GM18502 (cell line): ENCODE measurements around the gene ETNK2.
"Not testable (repeated sequence)": the region's sequence is repeated elsewhere in the genome, so short reads cannot be mapped to it uniquely, and the experiment has no call there.

Experiments used
- ATAC-seq: cut with Tn5 transposase; IDR thresholded peaks from one replicate; pipeline ENCODE4 v1.9.1; 2021; ENCODE audit warnings: mild to moderate bottlenecking; ENCODE audit not compliant: unreplicated experiment, poor library complexity

Gene ETNK2

GRCh38 chr1:204105131-204105515 lies 46.7 kb downstream of the ETNK2 start:
- no peak for ATAC-seq

- no peak for ATAC-seq
These were observed 47.3 kb downstream of the ETNK2 start for GRCh38 chr1:204104331-204105130.

- ATAC-seq: no peak
These were observed 48.5 kb downstream of the ETNK2 start for GRCh38 chr1:204103431-204103741.

DNA sequence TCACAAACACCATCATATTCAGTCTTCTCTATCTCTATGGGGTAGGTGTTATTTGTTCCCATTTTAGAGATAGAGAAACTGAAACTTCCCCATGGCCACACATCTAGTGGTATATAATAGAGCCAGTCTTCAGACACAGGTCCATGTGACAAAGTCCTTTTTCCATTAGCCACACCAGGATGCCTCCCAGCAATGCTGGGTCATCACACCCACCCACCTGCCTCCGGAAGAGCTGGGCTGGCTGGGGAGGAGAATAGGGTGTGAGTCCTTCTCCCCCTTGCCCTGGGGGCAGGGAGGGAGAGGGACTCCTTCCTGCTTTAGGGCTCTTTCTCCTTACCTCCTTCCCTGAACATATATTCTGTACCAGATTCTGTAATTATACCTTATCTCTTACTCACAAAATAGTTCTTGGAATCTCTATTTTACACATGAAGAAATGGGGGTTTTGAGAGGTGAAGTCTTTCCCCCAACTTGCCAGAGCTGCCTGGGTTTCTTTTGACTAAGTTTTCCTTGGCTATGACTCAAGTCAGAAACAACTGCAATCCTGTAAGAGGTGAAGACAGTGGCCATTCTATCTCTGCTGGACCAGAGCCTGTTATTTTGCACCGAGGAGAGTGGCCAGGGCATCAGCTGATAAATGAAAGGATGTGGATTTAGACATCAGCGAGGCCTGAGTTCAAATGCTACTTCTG lies 49.0 kb downstream of the ETNK2 start:
- no peak for ATAC-seq

DNA sequence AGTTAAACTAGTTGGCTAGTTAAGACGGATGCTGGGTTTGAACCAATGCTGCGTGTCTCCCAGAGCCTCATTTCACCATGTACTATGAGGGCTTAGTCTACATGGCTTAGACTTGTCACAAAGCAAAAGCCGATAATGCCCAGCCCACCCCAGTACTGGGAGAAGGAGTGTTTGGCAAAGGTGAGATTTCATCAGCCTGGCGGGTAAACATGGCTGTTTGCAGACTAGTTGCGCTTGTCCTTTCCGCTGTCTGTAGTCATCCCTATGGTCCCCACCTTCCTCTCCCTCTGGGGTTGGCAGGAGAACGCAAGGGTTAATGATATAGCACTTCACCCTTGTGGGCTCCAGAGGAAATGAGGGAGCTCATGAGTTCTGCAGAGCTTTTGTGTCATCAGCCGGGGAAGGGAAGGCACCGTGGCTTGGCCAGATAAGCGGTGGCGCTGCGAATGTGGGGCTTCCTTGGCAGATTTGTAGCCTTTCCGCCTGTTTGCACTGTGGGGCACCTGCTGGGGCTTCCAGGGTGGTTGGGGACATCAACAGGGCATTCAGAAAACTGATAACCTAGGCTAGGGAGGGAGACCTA lies 49.7 kb downstream of the ETNK2 start:
- ATAC-seq: no peak

DNA sequence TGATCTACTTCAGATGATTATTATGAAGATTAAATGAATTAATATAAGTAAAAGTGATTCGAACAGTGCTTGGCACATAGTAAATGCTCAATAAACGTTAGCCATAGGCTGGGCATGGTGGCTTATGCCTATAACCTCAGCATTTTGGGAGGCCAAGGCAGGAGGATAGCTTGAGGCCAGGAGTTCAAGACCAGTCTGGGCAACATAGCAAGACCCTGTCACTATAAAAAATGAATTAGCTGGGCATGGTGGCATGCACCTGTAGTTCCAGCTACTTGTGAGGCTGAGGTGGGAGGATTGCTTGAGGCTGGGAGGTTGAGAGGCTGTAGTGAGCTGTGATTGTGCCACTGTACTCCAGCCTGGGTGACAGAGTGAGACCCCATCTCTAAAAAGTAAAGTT lies 52.1 kb downstream of the ETNK2 start:
- ATAC-seq: not testable (repeated sequence)

DNA sequence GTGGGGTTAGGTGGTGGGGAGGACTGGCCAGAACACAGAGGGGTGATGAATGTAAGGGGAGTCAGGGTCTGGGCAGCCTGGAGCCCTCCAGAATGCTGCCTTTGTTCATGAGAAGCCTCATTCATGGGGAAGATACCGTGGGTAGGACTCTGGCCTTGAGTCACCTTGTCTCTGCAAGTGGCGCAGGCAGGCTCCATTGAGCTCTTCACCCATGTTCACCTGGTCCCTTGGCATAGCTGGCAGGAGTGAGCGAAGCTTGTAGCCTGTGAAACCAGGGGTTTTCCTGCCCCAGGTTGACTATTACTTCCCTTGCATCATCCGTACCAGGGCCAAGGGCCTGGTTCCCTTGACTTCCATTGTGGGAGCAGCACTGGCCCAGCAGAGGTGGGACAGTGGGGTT lies 53.2 kb downstream of the ETNK2 start:
- no peak for ATAC-seq

- ATAC-seq: no peak
These were observed 54.9 kb downstream of the ETNK2 start for GRCh38 chr1:204096931-204097330.

GRCh38 chr1:204094856-204095634 lies 56.8 kb downstream of the ETNK2 start:
- ATAC-seq: no peak

DNA sequence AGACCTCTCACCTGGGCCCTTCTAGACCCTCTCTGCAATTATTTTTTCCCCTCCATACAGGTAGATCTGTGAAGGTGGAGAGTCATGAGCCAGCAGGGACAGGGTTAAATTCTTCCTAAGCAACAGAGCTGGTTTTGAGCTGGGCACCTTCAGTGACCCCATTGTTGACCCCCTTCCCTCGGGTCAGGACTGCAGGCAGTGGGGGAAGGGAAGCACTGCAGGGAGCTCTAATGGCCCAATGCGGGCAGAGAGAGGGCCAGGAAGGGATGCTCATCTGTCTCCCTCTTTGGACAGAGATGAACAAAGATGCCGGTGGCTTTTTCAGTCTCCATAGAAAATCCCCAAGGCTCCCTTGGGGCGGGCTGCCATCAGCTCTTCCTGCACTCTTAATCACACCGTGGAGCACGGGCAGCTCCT lies 57.5 kb downstream of the ETNK2 start:
- no peak for ATAC-seq

DNA sequence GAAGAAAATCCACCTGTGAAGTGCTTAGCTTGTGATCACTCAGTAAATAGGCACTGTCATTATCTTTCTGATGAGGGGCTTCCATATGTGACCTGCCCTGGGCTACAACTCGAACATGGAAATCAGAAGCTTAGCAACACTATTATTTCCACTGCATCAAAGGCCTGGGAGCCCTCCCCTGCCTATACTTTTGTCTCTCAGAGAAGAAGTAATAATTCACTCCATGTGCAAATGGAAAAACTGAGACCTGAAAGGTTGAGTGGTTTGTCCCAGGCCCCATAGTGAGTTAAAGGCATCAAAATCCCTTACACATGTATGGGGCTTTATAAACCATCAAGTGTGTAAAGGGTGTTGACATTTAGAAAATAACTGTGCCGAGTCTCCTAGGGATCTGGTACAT lies 58.1 kb downstream of the ETNK2 start:
- ATAC-seq: no peak

DNA sequence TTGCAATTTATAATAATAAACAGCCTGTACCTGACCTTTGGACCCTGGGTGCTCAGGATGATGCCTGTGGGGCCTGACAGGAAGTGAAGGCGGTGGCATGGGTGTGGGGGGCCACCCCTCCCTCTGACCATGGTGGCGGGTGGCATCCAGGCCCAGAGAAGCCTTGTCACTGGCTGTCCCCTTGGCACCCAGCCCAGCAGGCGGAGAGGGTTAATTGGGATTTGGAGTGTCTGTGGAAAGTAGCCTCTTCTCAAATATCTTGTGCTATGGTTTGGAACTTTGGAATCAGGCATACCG lies 58.5 kb downstream of the ETNK2 start:
- ATAC-seq: no peak

DNA sequence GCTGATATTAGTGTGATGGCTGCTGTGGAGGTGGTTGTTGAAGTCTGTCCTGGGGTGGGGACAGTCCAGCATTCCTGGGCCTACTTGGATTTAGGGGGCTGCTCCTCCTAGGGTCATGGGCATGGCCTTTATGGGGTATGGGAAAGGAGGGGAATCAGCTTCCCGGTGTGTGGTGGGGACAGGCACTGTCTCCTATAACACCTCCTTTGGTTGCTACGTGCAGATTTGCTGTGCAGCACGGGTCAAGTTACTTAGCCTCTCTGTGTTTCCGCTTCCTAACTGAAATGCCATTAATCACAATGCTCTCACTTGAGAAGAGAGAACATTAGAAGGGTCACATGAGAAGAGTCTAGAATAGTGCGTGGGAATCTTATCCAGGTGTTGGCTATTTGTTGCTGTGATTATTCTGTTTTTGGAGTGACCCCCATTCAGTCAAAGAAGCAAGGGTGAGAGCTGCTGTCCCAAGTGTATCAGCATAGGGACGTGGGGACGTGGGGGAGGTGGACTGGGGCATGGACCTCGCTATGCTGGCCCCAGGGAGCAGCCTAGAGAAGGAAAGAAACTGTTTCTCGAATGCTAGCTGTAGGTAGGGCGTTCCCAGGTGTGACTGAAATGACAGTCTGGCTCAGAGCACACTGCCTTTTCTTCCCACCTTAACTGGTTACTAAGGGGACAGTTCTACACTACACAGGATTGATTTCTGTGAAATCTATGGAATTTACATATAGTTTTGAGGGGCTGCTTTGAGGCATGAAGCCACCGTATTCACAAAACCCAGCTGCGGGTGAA lies 59.0 kb downstream of the ETNK2 start:
- ATAC-seq: no peak

- ATAC-seq: no peak
These were observed 60.0 kb downstream of the ETNK2 start for GRCh38 chr1:204091787-204092312.

DNA sequence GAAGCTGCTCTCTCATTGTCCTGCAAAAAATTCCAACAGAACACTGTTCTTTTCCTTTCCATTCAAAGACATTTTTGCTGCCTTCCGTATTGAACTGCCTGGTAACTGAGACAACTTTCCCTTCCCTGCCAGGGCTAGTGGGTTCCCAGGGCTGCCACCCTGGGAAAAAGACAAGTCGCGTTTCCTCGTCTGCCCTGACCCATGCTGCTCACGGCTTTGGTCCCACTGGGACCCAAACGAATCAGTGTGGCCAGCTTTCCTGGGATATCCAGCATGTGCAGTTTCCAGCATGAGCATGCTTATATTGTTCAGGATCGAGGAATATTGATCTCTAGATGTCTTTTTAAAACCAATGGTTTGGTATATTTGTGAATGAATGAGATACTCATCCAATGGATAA lies 60.8 kb downstream of the ETNK2 start:
- ATAC-seq: no peak

DNA sequence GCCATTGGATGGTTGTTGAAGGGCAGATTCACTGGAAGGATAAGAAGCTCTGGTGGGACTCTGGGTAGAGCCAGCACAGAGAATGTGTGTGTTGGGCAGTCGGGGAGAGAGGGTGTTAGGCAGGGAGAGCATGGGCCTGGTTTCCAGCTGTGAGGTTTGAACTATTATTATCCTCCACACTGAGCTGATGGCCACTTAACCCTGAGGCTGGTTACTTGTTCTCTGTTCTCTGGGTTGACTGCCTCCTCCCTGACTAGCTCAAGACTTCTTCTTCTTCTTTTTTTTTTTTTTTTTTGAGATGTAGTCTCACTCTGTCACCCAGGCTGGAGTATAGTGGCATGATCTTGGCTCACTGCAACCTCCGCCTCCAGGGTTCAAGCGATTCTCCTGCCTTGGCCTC lies 61.7 kb downstream of the ETNK2 start:
- ATAC-seq: not testable (repeated sequence)

- ATAC-seq: no peak
These were observed 62.6 kb downstream of the ETNK2 start for GRCh38 chr1:204089044-204089751.

DNA sequence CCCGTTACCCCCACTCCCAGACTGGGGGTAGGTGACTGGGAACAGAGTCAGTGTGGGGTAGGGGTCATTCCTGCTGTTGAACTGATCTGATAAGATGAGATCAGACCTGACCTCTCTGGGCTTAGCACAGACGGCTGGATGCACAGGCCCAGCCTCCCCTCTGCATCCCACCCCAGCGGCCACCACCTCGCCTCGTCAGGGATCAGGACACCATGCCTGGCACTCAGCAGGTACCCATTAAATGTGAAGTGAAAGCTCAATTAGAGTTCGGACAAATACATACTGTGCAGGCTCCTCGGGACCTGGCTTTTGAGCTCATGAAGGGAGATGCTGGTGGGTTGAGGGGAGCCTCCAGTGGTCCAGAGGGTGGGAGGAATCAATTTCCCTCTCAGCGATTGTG lies 63.2 kb downstream of the ETNK2 start:
- no peak for ATAC-seq

- no peak for ATAC-seq
These were observed 63.8 kb downstream of the ETNK2 start for GRCh38 chr1:204087893-204088528.
